HFFc6 (cell line): Measurements from ENCODE around the gene SLC11A1. TPM values are rescaled to one million over a fixed set of nuclear protein-coding genes. Genes with fewer than 3 reads are reported as not detected.

ENCODE experiments used
- DNase-seq: peaks from one replicate; pipeline ENCODE4 v3.0.0-alpha.2; 2018
- H3K27ac Mint-ChIP-seq: 2 replicates; pipeline ENCODE4 v1.8.0; 2020; ENCODE audit warnings: mild to moderate bottlenecking, mixed read lengths
- H3K27me3 Mint-ChIP-seq: 2 replicates; pipeline ENCODE4 v1.8.0; 2021; ENCODE audit warnings: mild to moderate bottlenecking, moderate library complexity, mixed read lengths; ENCODE audit not compliant: insufficient read depth
- H3K36me3 Mint-ChIP-seq: 2 replicates; pipeline ENCODE4 v1.8.0; 2021; ENCODE audit warnings: low read depth, mixed read lengths
- H3K4me1 Mint-ChIP-seq: 2 replicates; pipeline ENCODE4 v1.8.0; 2020; ENCODE audit warnings: low read depth, mixed read lengths
- H3K4me3 Mint-ChIP-seq: 2 replicates; pipeline ENCODE4 v1.8.0; 2020; ENCODE audit warnings: mild to moderate bottlenecking, moderate library complexity, mixed read lengths
- H3K9me3 Mint-ChIP-seq: 2 replicates; pipeline ENCODE4 v1.8.0; 2020; ENCODE audit warnings: mild to moderate bottlenecking, mixed read lengths
- CTCF ChIP-seq: fragments of 200-600 bp; sonication (generic); IDR thresholded peaks from 2 replicates; pipeline ENCODE4 v1.5.0; 2021; ENCODE audit warnings: antibody characterized with exemption, mild to moderate bottlenecking
- total RNA-seq, 6 experiments: library from RNA; stranded (reverse); fragmentation: NEBNext Ultra II Directional; extraction: Animal tissue kit (Norgen Biotek cat#: 25700); gene quantifications; 2 replicates in 1 of 6; 3 replicates in 5 of 6; pipeline ENCODE4 v1.2.3, GENCODE V29; 2021

The SLC11A1 gene
- total RNA-seq, 6 experiments from 2014 or later, result 0.05 to 0.16 (median 0.11) TPM

GRCh38 chr2:218405086-218405745, 23.1 kb downstream of the SLC11A1 start:
- TF ChIP-seq CTCF, result no peak
- H3K4me1 Mint-ChIP-seq, result peaks cover 49% of the 10 kb centered on the region
- H3K27me3 Mint-ChIP-seq, result peaks cover 4% of the 10 kb centered on the region
- H3K27ac Mint-ChIP-seq, result peak overlapping the region; percentile 76
- no peak for DNase-seq
- no peaks in the 10 kb centered on the region for H3K9me3 Mint-ChIP-seq
- peaks cover 4% of the 10 kb centered on the region; the same call in 1 of the 2 replicates for H3K36me3 Mint-ChIP-seq
- peak overlapping the region; percentile 69; the same call in 1 of the 2 replicates for H3K4me3 Mint-ChIP-seq

- peaks cover 4% of the 10 kb centered on the region for H3K27me3 Mint-ChIP-seq
- peak overlapping the region; percentile 76 for H3K27ac Mint-ChIP-seq
- peaks cover 4% of the 10 kb centered on the region; the same call in 1 of the 2 replicates for H3K36me3 Mint-ChIP-seq
- H3K4me1 Mint-ChIP-seq, result peaks cover 49% of the 10 kb centered on the region
- no peak for TF ChIP-seq CTCF
- H3K4me3 Mint-ChIP-seq, result peak overlapping the region; percentile 69
- DNase-seq, result no peak
- H3K9me3 Mint-ChIP-seq, result no peaks in the 10 kb centered on the region
These were observed 23.7 kb downstream of the SLC11A1 start for GRCh38 chr2:218405746-218406208.

- H3K9me3 Mint-ChIP-seq, result no peaks in the 10 kb centered on the region
- TF ChIP-seq CTCF, result peak; percentile 81
- H3K4me1 Mint-ChIP-seq, result peaks cover 47% of the 10 kb centered on the region
- peak; percentile 92 for DNase-seq
- peaks cover 4% of the 10 kb centered on the region; the same call in 1 of the 2 replicates for H3K36me3 Mint-ChIP-seq
- peak overlapping the region; percentile 91 for H3K27ac Mint-ChIP-seq
- peaks cover 4% of the 10 kb centered on the region for H3K27me3 Mint-ChIP-seq
- peak overlapping the region; percentile 86 for H3K4me3 Mint-ChIP-seq
These were observed 24.3 kb downstream of the SLC11A1 start for GRCh38 chr2:218406209-218406948.

GRCh38 chr2:218406949-218407618, 25.0 kb downstream of the SLC11A1 start:
- H3K4me1 Mint-ChIP-seq, result peaks cover 43% of the 10 kb centered on the region
- peak overlapping the region; percentile 91 for H3K27ac Mint-ChIP-seq
- H3K36me3 Mint-ChIP-seq, result peaks cover 4% of the 10 kb centered on the region; the same call in 1 of the 2 replicates
- H3K4me3 Mint-ChIP-seq, result peak overlapping the region; percentile 86
- peak; percentile 31 for DNase-seq
- H3K9me3 Mint-ChIP-seq, result no peaks in the 10 kb centered on the region
- peaks cover 6% of the 10 kb centered on the region for H3K27me3 Mint-ChIP-seq
- no peak for TF ChIP-seq CTCF

GRCh38 chr2:218407717-218408116, 25.6 kb downstream of the SLC11A1 start:
- Mint-ChIP-seq H3K27me3 (peaks cover 9% of the 10 kb centered on the region), H3K9me3 (no peaks in the 10 kb centered on the region), H3K27ac (no peak overlapping the region), H3K4me3 (no peak overlapping the region), H3K4me1 (peaks cover 43% of the 10 kb centered on the region), H3K36me3 (peaks cover 4% of the 10 kb centered on the region; the same call in 1 of the 2 replicates)
- no peak for TF ChIP-seq CTCF
- no peak for DNase-seq
